Glutamatergic neuron (in vitro differentiated cells): ENCODE data around the gene KCNE5. TPM values are rescaled to one million over a fixed set of nuclear protein-coding genes. Genes with fewer than 3 reads are reported as not detected.
A peak's percentile ranks its signal among the peaks of the same experiment; 100 is the strongest.

Source experiments
- DNase-seq: peaks from one replicate; pipeline ENCODE4 v3.0.0; 2022
- H3K27ac Mint-ChIP-seq: one replicate; pipeline ENCODE4 v1.8.0; 2020; ENCODE audit warnings: mild to moderate bottlenecking, mixed read lengths, inconsistent platforms; ENCODE audit not compliant: unreplicated experiment
- H3K27me3 Mint-ChIP-seq: one replicate; pipeline ENCODE4 v1.8.0; 2020; ENCODE audit warnings: mild to moderate bottlenecking, moderate library complexity, mixed read lengths, inconsistent platforms; ENCODE audit not compliant: unreplicated experiment
- H3K36me3 Mint-ChIP-seq: one replicate; pipeline ENCODE4 v1.8.0; 2020; ENCODE audit warnings: mild to moderate bottlenecking, mixed read lengths, inconsistent platforms; ENCODE audit not compliant: unreplicated experiment
- H3K4me1 Mint-ChIP-seq: one replicate; pipeline ENCODE4 v1.8.0; 2020; ENCODE audit warnings: mild to moderate bottlenecking, low read depth, mixed read lengths, inconsistent platforms; ENCODE audit not compliant: unreplicated experiment
- H3K4me3 Mint-ChIP-seq: one replicate; pipeline ENCODE4 v1.8.0; 2020; ENCODE audit warnings: mild to moderate bottlenecking, mixed read lengths, inconsistent platforms; ENCODE audit not compliant: unreplicated experiment
- H3K9me3 Mint-ChIP-seq: one replicate; pipeline ENCODE4 v1.8.0; 2020; ENCODE audit warnings: mild to moderate bottlenecking, moderate library complexity, mixed read lengths, inconsistent platforms; ENCODE audit not compliant: unreplicated experiment
- total RNA-seq: library from RNA; stranded (reverse); fragmentation: NEBNext Ultra II Directional; extraction: Animal tissue kit (Norgen Biotek cat#: 25700); gene quantifications from one replicate; pipeline ENCODE4 v1.2.1, GENCODE V29; 2021; ENCODE audit not compliant: unreplicated experiment
- TF ChIP-seq, protein P1 (sequence below): fragments of 200-600 bp; sonication (generic); IDR thresholded peaks from one replicate; pipeline ENCODE4 v1.5.0; 2021; ENCODE audit not compliant: partially characterized antibody, unreplicated experiment

The KCNE5 gene
- total RNA-seq, 1 donor from 2014 or later, result 1.6 TPM

DNA sequence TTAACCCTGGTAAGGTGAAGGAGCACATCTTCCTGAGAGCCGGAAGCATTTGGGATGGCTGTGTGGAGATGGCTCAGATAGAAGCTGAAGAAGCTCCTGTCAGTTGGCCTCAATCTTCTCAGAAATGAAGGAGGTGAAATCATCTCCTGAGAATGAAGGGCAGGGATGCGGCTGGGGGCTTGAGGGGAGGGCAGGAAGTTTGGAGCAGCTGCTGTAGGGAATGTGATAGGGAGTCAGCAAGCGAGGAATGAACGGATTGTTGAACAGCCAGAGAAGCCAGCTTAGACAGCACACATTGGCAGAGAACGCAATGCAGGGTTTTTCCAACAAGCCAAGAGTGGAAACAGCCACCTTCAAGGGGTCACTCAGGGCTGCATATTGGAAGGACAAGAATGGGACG lies 10.0 kb downstream of the KCNE5 start:
- DNase-seq, result no peak
- H3K4me1 Mint-ChIP-seq, result peaks cover 2% of the 10 kb centered on the region
- TF ChIP-seq, protein P1, sequence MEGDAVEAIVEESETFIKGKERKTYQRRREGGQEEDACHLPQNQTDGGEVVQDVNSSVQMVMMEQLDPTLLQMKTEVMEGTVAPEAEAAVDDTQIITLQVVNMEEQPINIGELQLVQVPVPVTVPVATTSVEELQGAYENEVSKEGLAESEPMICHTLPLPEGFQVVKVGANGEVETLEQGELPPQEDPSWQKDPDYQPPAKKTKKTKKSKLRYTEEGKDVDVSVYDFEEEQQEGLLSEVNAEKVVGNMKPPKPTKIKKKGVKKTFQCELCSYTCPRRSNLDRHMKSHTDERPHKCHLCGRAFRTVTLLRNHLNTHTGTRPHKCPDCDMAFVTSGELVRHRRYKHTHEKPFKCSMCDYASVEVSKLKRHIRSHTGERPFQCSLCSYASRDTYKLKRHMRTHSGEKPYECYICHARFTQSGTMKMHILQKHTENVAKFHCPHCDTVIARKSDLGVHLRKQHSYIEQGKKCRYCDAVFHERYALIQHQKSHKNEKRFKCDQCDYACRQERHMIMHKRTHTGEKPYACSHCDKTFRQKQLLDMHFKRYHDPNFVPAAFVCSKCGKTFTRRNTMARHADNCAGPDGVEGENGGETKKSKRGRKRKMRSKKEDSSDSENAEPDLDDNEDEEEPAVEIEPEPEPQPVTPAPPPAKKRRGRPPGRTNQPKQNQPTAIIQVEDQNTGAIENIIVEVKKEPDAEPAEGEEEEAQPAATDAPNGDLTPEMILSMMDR, result no peak
- no peaks in the 10 kb centered on the region for H3K9me3 Mint-ChIP-seq
- no peak overlapping the region for H3K4me3 Mint-ChIP-seq
- no peak overlapping the region for H3K27ac Mint-ChIP-seq
- H3K27me3 Mint-ChIP-seq, result no peaks in the 10 kb centered on the region
- H3K36me3 Mint-ChIP-seq, result no peaks in the 10 kb centered on the region

DNA sequence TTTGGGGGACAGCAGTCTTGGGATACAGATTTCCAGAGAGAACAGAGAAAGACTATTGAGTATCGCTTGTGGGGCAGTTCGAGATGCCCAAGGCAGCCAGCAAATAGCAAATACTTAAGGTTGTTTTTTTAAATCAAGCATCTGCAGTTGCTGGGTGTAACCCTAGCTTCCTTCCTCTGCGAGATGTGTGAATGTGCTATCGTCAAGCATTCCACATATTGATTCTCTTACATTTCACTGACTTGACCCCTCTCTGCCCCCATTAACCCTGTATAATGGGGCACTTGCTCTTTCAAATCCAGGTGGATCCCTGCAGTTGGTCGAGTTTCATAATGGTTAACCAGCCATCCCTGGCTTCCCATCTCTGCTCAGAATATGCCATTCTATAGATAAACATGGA lies 23.5 kb downstream of the KCNE5 start:
- no peak for DNase-seq
- Mint-ChIP-seq H3K36me3 (no peaks in the 10 kb centered on the region), H3K9me3 (no peaks in the 10 kb centered on the region), H3K27ac (no peak overlapping the region), H3K4me3 (no peak overlapping the region), H3K4me1 (peaks cover 7% of the 10 kb centered on the region), H3K27me3 (no peaks in the 10 kb centered on the region)
- TF ChIP-seq, protein P1, result no peak

DNA sequence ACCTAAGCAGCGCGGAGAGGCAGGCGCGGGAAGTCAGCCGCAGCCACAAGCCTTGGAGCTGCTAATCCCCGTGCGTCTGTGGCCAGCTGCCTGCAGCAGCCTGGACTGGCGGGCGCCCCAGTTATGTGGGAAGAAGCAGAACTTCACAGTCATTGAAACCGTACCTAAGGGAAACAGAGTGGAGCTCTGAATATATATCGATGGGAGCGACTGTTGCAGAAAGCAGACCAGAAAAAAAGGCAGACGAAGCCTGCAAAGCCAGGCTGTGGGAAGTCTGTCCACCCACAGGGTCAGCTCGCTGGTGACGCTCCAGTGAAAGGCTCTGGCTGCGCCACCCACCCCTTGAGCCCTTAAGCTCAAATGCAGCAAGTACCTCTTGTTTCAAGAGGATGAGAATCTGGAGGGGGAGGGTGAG lies 24.7 kb downstream of the KCNE5 start:
- Mint-ChIP-seq H3K9me3 (no peaks in the 10 kb centered on the region), H3K36me3 (no peaks in the 10 kb centered on the region), H3K27ac (peak overlapping the region; percentile 75), H3K4me1 (peaks cover 7% of the 10 kb centered on the region), H3K27me3 (no peaks in the 10 kb centered on the region), H3K4me3 (peak overlapping the region; percentile 50)
- TF ChIP-seq, protein P1, result no peak
- DNase-seq, result peak; percentile 52

DNA sequence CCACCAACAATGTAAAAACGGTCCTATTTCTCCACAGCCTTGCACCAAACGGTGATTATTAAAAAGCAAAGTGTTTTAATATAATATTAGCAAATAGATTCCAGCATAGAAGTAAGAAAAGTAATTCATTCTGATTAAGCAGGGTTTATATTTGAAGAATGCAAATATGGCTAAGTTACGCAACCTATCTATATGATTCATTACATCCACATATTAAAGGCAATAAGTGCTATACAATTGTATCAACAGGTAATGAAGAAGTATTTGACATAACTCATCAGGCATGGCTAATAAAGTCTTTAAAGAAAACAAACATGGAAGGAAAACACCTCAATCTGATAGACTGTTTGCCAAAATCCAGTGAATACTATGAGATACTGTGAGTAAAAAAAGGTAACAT lies 29.0 kb downstream of the KCNE5 start:
- Mint-ChIP-seq H3K36me3 (no peaks in the 10 kb centered on the region), H3K27ac (no peak overlapping the region), H3K9me3 (no peaks in the 10 kb centered on the region), H3K27me3 (no peaks in the 10 kb centered on the region), H3K4me1 (peaks cover 4% of the 10 kb centered on the region), H3K4me3 (no peak overlapping the region)
- DNase-seq, result no peak
- TF ChIP-seq, protein P1, result no peak

DNA sequence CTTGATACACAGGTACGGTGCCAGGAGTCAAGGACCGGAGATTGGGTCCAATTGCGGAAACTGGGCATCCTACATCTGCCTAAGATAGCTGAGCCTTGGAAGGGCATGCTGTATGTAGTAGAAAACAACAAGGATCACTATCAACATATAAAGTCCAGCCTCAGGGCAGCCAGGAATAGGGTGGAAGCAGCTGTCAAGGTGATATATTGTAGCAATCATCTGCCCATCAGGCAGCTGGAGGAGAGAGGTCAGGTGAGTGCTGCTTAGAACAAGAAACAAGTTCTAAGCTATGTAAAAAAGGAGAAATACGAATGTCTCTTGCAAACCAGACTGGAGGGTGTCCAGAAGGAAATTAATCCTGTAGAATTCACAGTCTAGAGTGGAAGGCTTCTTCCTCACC lies 34.8 kb downstream of the KCNE5 start:
- H3K36me3 Mint-ChIP-seq, result no peaks in the 10 kb centered on the region
- H3K9me3 Mint-ChIP-seq, result no peaks in the 10 kb centered on the region
- H3K4me1 Mint-ChIP-seq, result no peaks in the 10 kb centered on the region
- H3K4me3 Mint-ChIP-seq, result no peak overlapping the region
- no peaks in the 10 kb centered on the region for H3K27me3 Mint-ChIP-seq
- DNase-seq, result no peak
- TF ChIP-seq, protein P1, result no peak
- H3K27ac Mint-ChIP-seq, result no peak overlapping the region
